ENCODE data around the gene ASTN1. TPM values are rescaled to one million over a fixed set of nuclear protein-coding genes. Genes with fewer than 3 reads are reported as not detected.

Gene ASTN1
- total RNA-seq, 1 experiment from 2014 or later, result 0.42 TPM

DNA sequence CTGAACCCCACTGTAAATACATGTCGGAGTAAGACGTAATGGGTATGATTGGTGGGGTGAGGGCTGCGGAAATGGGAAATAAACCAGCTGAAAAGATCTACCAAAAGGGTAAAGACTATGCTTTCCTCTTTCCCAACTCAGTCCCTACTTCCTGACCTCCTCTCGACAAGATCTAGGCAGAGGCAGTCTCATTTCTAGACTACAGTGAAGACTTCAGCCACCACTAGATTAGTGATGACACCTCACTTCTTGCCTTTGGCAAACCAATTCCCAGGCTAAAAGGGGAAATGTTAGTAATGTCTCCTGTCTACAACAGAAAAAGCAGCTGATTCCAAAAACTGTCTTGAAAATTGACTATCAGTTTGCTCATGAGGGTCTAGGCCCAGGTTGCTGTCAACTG lies 219.9 kb downstream of the ASTN1 start:
- no peak for DNase-seq (ENCODE audit: low read depth, low spot score)
- no peak overlapping the region for H2AFZ ChIP-seq (ENCODE audit: low read depth, low read length, poor library complexity, severe bottlenecking)
- no peak overlapping the region for H3K4me2 ChIP-seq (ENCODE audit: low read length)
- RAD21 ChIA-PET (ENCODE audit: low non-redundant PET in 1 of 2, low total read pairs in 2 of 2, uncharacterized antibody in 2 of 2, unreplicated experiment in 2 of 2), result no interaction called here
- no peak for ATAC-seq
- H3K4me3 ChIP-seq (replicated peaks in 1 of 2; ENCODE audit: low read depth in 1 of 2, low read length in 2 of 2), result no peak overlapping the region
- no peaks in the 10 kb centered on the region for H3K9me3 ChIP-seq (ENCODE audit: control insufficient read depth in 1 of 2, insufficient read depth in 1 of 2, low read depth in 1 of 2, low read length in 2 of 2)
- no peak overlapping the region for H3K27ac ChIP-seq (ENCODE audit: low read depth, low read length)
- no peaks in the 10 kb centered on the region for H3K9me2 ChIP-seq (ENCODE audit: insufficient read depth)
- no peak for TF ChIP-seq ELF1 (IDR thresholded peaks at IDR 0.05; ENCODE audit: borderline replicate concordance, low read depth)
- no peaks in the 10 kb centered on the region for H3K4me1 ChIP-seq (ENCODE audit: control insufficient read depth in 1 of 2, insufficient read depth in 2 of 2, low read length in 2 of 2)
- no peak overlapping the region for H3K9ac ChIP-seq (ENCODE audit: low read length)
- CTCF ChIA-PET, result no interaction called here
- H3K27me3 ChIP-seq (ENCODE audit: insufficient read depth, low read length), result peaks cover 13% of the 10 kb centered on the region
- no peaks in the 10 kb centered on the region for H4K20me1 ChIP-seq (ENCODE audit: insufficient read depth)
- no TSS peak for BruUV-seq (replicated peaks)
- intact Hi-C loops (cut with micrococcal nuclease), result no loop called here
- no peaks in the 10 kb centered on the region for H3K79me2 ChIP-seq (ENCODE audit: insufficient read depth, low read length)
- POLR2A ChIA-PET, result no interaction called here
- no peaks in the 10 kb centered on the region for H3K36me3 ChIP-seq (ENCODE audit: control insufficient read depth in 1 of 2, insufficient read depth in 2 of 2, low read length in 2 of 2)

DNA sequence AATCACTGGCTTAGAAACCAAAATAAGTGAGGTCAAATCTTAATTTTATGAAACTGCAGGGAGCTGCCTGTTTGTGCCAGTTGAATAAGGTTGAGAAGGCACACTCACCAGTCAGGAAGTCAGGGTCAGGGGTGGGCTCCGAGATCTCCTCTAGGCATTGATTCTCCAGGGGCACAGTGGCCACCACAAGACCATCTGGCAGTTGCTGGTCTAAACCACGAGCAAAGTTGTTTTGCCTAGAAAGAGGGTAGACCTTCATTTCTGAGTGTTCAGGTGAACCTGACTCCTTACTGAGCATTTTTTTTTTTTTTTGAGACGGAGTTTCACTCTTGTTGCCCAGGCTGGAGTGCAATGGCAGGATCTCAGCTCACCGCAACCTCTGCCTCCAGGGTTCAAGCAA lies 220.7 kb downstream of the ASTN1 start:
- Histone ChIP-seq H3K9me2 (ENCODE audit: insufficient read depth) (no peaks in the 10 kb centered on the region), H3K27ac (ENCODE audit: low read depth, low read length) (no peak overlapping the region), H3K4me3 (replicated peaks in 1 of 2; ENCODE audit: low read depth in 1 of 2, low read length in 2 of 2) (no peak overlapping the region), H4K20me1 (ENCODE audit: insufficient read depth) (no peaks in the 10 kb centered on the region), H3K4me2 (ENCODE audit: low read length) (no peak overlapping the region), H3K9ac (ENCODE audit: low read length) (no peak overlapping the region), H3K36me3 (ENCODE audit: control insufficient read depth in 1 of 2, insufficient read depth in 2 of 2, low read length in 2 of 2) (no peaks in the 10 kb centered on the region), H2AFZ (ENCODE audit: low read depth, low read length, poor library complexity, severe bottlenecking) (no peak overlapping the region), H3K27me3 (ENCODE audit: insufficient read depth, low read length) (peaks cover 13% of the 10 kb centered on the region), H3K79me2 (ENCODE audit: insufficient read depth, low read length) (no peaks in the 10 kb centered on the region), H3K4me1 (ENCODE audit: control insufficient read depth in 1 of 2, insufficient read depth in 2 of 2, low read length in 2 of 2) (no peaks in the 10 kb centered on the region), H3K9me3 (ENCODE audit: control insufficient read depth in 1 of 2, insufficient read depth in 1 of 2, low read depth in 1 of 2, low read length in 2 of 2) (no peaks in the 10 kb centered on the region)
- BruUV-seq (replicated peaks), result no TSS peak
- ChIA-PET RAD21 (ENCODE audit: low non-redundant PET in 1 of 2, low total read pairs in 2 of 2, uncharacterized antibody in 2 of 2, unreplicated experiment in 2 of 2) (no interaction called here), CTCF (no interaction called here), POLR2A (no interaction called here)
- TF ChIP-seq FOSL1 (IDR thresholded peaks at IDR 0.05; ENCODE audit: low read depth) (no peak), ZNF274 (IDR thresholded peaks at IDR 0.05; ENCODE audit: low read depth, low read length) (no peak), EGR1 (IDR thresholded peaks at IDR 0.05; ENCODE audit: low read depth) (no peak), SP1 (IDR thresholded peaks at IDR 0.05; ENCODE audit: low read depth) (no peak), EZH2phosphoT487 (IDR thresholded peaks at IDR 0.05; ENCODE audit: borderline replicate concordance) (no peak), RAD21 (IDR thresholded peaks at IDR 0.05; ENCODE audit: low read depth) (no peak), TCF7L2 (IDR thresholded peaks at IDR 0.05; ENCODE audit: borderline replicate concordance, extremely low read depth, insufficient read depth, insufficient read length) (no peak)
- TF ChIP-seq, protein P1, sequence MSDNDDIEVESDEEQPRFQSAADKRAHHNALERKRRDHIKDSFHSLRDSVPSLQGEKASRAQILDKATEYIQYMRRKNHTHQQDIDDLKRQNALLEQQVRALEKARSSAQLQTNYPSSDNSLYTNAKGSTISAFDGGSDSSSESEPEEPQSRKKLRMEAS (IDR thresholded peaks at IDR 0.05), result no peak
- TF ChIP-seq, protein P2, sequence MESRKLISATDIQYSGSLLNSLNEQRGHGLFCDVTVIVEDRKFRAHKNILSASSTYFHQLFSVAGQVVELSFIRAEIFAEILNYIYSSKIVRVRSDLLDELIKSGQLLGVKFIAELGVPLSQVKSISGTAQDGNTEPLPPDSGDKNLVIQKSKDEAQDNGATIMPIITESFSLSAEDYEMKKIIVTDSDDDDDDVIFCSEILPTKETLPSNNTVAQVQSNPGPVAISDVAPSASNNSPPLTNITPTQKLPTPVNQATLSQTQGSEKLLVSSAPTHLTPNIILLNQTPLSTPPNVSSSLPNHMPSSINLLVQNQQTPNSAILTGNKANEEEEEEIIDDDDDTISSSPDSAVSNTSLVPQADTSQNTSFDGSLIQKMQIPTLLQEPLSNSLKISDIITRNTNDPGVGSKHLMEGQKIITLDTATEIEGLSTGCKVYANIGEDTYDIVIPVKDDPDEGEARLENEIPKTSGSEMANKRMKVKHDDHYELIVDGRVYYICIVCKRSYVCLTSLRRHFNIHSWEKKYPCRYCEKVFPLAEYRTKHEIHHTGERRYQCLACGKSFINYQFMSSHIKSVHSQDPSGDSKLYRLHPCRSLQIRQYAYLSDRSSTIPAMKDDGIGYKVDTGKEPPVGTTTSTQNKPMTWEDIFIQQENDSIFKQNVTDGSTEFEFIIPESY (IDR thresholded peaks at IDR 0.05; ENCODE audit: extremely low read depth, insufficient replicate concordance, low read length), result no peak
- intact Hi-C loops (cut with micrococcal nuclease), result no loop called here
- ATAC-seq (no peak), DNase-seq (ENCODE audit: low read depth, low spot score) (no peak)

Data from HCT116 (cell line).